Measurements from ENCODE around the gene RAB26.
"Not testable (repeated sequence)": the region's sequence is repeated elsewhere in the genome, so short reads cannot be mapped to it uniquely, and the experiment has no call there.

Gene RAB26

GRCh38 chr16:2121853-2122252 lies 26.6 kb upstream of the RAB26 start:
- H3K27ac ChIP-seq: peak overlapping the region; percentile 99
- POLR2A ChIA-PET (ENCODE audit: low non-redundant PET): no interaction called here
- no peak for DNase-seq (ENCODE audit: low spot score)
- no peak for TF ChIP-seq CTCF (conservative IDR thresholded peaks at IDR 0.05; ENCODE audit: low read depth)
- CTCF ChIA-PET: interaction anchor here (0.5 to 3.2 kb wide), 4 partner anchors 19 to 36 kb away, joined by 3 to 28 read pairs (median 4); no protein-coding TSS in a partner anchor

- CTCF ChIA-PET: interaction anchor here (0.5 to 3.2 kb wide), 2 partner anchors 18 to 37 kb away, joined by 3 to 28 read pairs; no protein-coding TSS in a partner anchor
- DNase-seq (ENCODE audit: low spot score): no peak
- peak overlapping the region; percentile 99 for H3K27ac ChIP-seq
- POLR2A ChIA-PET (ENCODE audit: low non-redundant PET): no interaction called here
- no peak for TF ChIP-seq CTCF (conservative IDR thresholded peaks at IDR 0.05; ENCODE audit: low read depth)
Measured at GRCh38 chr16:2122429-2122828, 26.0 kb upstream of the RAB26 start.

- H3K27ac ChIP-seq: peak overlapping the region; percentile 99
- POLR2A ChIA-PET (ENCODE audit: low non-redundant PET); DNase-seq (ENCODE audit: low spot score): not testable (repeated sequence)
- CTCF ChIA-PET: interaction anchor here (3.2 kb wide), 1 partner anchor 17 kb away, joined by 28 read pairs; no protein-coding TSS in a partner anchor
Measured at GRCh38 chr16:2122934-2123683, 25.3 kb upstream of the RAB26 start.

- POLR2A ChIA-PET (ENCODE audit: low non-redundant PET); DNase-seq (ENCODE audit: low spot score): not testable (repeated sequence)
- H3K27ac ChIP-seq: peak overlapping the region; percentile 99
- CTCF ChIA-PET: interaction anchor here (3.2 kb wide), 1 partner anchor 17 kb away, joined by 28 read pairs; no protein-coding TSS in a partner anchor
Measured at GRCh38 chr16:2123706-2124376, 24.6 kb upstream of the RAB26 start.

GRCh38 chr16:2124377-2124693 lies 24.1 kb upstream of the RAB26 start:
- DNase-seq (ENCODE audit: low spot score); POLR2A ChIA-PET (ENCODE audit: low non-redundant PET); CTCF ChIA-PET: not testable (repeated sequence)
- peak overlapping the region; percentile 99 for H3K27ac ChIP-seq

GRCh38 chr16:2124694-2125444 lies 23.6 kb upstream of the RAB26 start:
- peak overlapping the region; percentile 99 for H3K27ac ChIP-seq
- DNase-seq (ENCODE audit: low spot score); CTCF ChIA-PET; POLR2A ChIA-PET (ENCODE audit: low non-redundant PET): not testable (repeated sequence)

- POLR2A ChIA-PET (ENCODE audit: low non-redundant PET); DNase-seq (ENCODE audit: low spot score); CTCF ChIA-PET: not testable (repeated sequence)
- H3K27ac ChIP-seq: peak overlapping the region; percentile 99
Measured at GRCh38 chr16:2125609-2126008, 22.8 kb upstream of the RAB26 start.

- CTCF ChIA-PET: interaction anchor here (0.5 to 0.8 kb wide), 2 partner anchors 12 to 14 kb away, joined by 4 to 7 read pairs; no protein-coding TSS in a partner anchor
- POLR2A ChIA-PET (ENCODE audit: low non-redundant PET); DNase-seq (ENCODE audit: low spot score): not testable (repeated sequence)
- peak overlapping the region; percentile 99 for H3K27ac ChIP-seq
Measured at GRCh38 chr16:2126161-2126743, 22.2 kb upstream of the RAB26 start.

- DNase-seq (ENCODE audit: low spot score); POLR2A ChIA-PET (ENCODE audit: low non-redundant PET): not testable (repeated sequence)
- peak overlapping the region; percentile 99 for H3K27ac ChIP-seq
- CTCF ChIA-PET: interaction anchor here (0.8 kb wide), 1 partner anchor 14 kb away, joined by 4 read pairs; no protein-coding TSS in a partner anchor
Measured at GRCh38 chr16:2126928-2127556, 21.4 kb upstream of the RAB26 start.

GRCh38 chr16:2127630-2128280 lies 20.7 kb upstream of the RAB26 start:
- POLR2A ChIA-PET (ENCODE audit: low non-redundant PET); DNase-seq (ENCODE audit: low spot score): not testable (repeated sequence)
- CTCF ChIA-PET: interaction anchor here (0.7 kb wide), 1 partner anchor 51 kb away, joined by 3 read pairs; no protein-coding TSS in a partner anchor
- H3K27ac ChIP-seq: peak overlapping the region; percentile 99

GRCh38 chr16:2129251-2129650 lies 19.2 kb upstream of the RAB26 start:
- peak overlapping the region; percentile 96 for H3K27ac ChIP-seq
- CTCF ChIA-PET; DNase-seq (ENCODE audit: low spot score); POLR2A ChIA-PET (ENCODE audit: low non-redundant PET): not testable (repeated sequence)

- peak overlapping the region; percentile 96 for H3K27ac ChIP-seq
- POLR2A ChIA-PET (ENCODE audit: low non-redundant PET); DNase-seq (ENCODE audit: low spot score); CTCF ChIA-PET: not testable (repeated sequence)
Measured at GRCh38 chr16:2129890-2130447, 18.5 kb upstream of the RAB26 start.

- CTCF ChIA-PET; POLR2A ChIA-PET (ENCODE audit: low non-redundant PET); DNase-seq (ENCODE audit: low spot score): not testable (repeated sequence)
- H3K27ac ChIP-seq: peak overlapping the region; percentile 60
Measured at GRCh38 chr16:2133797-2134196, 14.6 kb upstream of the RAB26 start.
